H1 (cell line): ENCODE results near the gene GRAMD2A. TPM values are rescaled to one million over a fixed set of nuclear protein-coding genes. Genes with fewer than 3 reads are reported as not detected.

Experiments used
- CTCF ChIA-PET: fragments of 300-600 bp; sonication (Branson Sonifier 250); formaldehyde crosslinking; loops from one replicate; lab custom pipeline; 2021; ENCODE audit not compliant: partially characterized antibody; lab: Charles Lee
- POLR2A ChIA-PET: fragments of 300-600 bp; sonication (Branson Sonifier 250); formaldehyde crosslinking; loops from one replicate; lab custom pipeline; 2021; ENCODE audit warnings: inconsistent platforms; ENCODE audit not compliant: partially characterized antibody; lab: Charles Lee
- DNase-seq, 2 experiments: peaks; one replicate each; pipeline versions ENCODE4 v3.0.0 to v3.0.0-alpha.2; 2010 to 2022; ENCODE audit warnings: low spot score in 2 of 2, low read depth in 1 of 2, mixed read lengths in 1 of 2
- FAIRE-seq: peaks from 2 replicates; lab custom pipeline; 2011; peaks lifted over from hg19 to GRCh38; lab: Jason Lieb, UNC
- H2AFZ ChIP-seq: 2 replicates; pipeline ENCODE4 v1.8.1; 2012; ENCODE audit warnings: low read length, inconsistent platforms
- H2AK5ac ChIP-seq: 2 replicates; pipeline ENCODE4 v1.6.1; 2013; ENCODE audit warnings: low read depth, low read length
- H2BK120ac ChIP-seq: replicated peaks from 2 replicates; pipeline ENCODE3; 2013; ENCODE audit warnings: low read depth, low read length, inconsistent platforms
- H2BK12ac ChIP-seq: 2 replicates; pipeline ENCODE4 v1.6.1; 2013; ENCODE audit warnings: low read depth, low read length
- H2BK15ac ChIP-seq: 2 replicates; pipeline ENCODE4 v1.6.1; 2013; ENCODE audit warnings: low read length
- H2BK20ac ChIP-seq: 2 replicates; pipeline ENCODE4 v1.6.1; 2013; ENCODE audit warnings: low read length
- H2BK5ac ChIP-seq: 2 replicates; pipeline ENCODE4 v1.6.1; 2013; ENCODE audit warnings: low read depth, low read length
- H3K14ac ChIP-seq: 2 replicates; pipeline ENCODE4 v1.6.1; 2013; ENCODE audit warnings: inconsistent platforms; ENCODE audit not compliant: insufficient read length
- H3K18ac ChIP-seq: 2 replicates; pipeline ENCODE4 v1.6.1; 2013; ENCODE audit warnings: low read length; ENCODE audit errors: extremely low read depth
- H3K23ac ChIP-seq: 2 replicates; pipeline ENCODE4 v1.6.1; 2013; ENCODE audit warnings: inconsistent platforms; ENCODE audit not compliant: insufficient read length
- H3K23me2 ChIP-seq: 2 replicates; pipeline ENCODE4 v1.6.1; 2013; ENCODE audit warnings: low read depth, low read length
- H3K27ac ChIP-seq: 2 replicates; pipeline ENCODE4 v1.6.1; 2011; ENCODE audit warnings: low read depth, low read length, inconsistent platforms
- H3K27me3 ChIP-seq, 4 experiments: replicated peaks in 1 of 4; 1 replicate in 1 of 4; 2 replicates in 3 of 4; pipeline versions ENCODE4 v1.6.1 to v1.8.1; 2011 to 2013; ENCODE audit warnings: low read length in 3 of 4, mild to moderate bottlenecking in 3 of 4, inconsistent platforms in 2 of 4, mixed read lengths in 2 of 4, moderate library complexity in 1 of 4; ENCODE audit not compliant: control insufficient read depth in 3 of 4, insufficient read depth in 3 of 4; ENCODE audit errors: extremely low read depth in 1 of 4
- H3K36me3 ChIP-seq, 4 experiments: 2 replicates each; pipeline versions ENCODE4 v1.6.1 to v1.8.1; 2011 to 2013; ENCODE audit warnings: mild to moderate bottlenecking in 4 of 4, low read length in 3 of 4, moderate library complexity in 2 of 4, control low read depth in 1 of 4, inconsistent platforms in 1 of 4; ENCODE audit not compliant: insufficient read depth in 4 of 4, control insufficient read depth in 2 of 4
- H3K4ac ChIP-seq: replicated peaks from 2 replicates; pipeline ENCODE3; 2013; ENCODE audit warnings: low read length, low read depth, mixed read lengths, inconsistent platforms; ENCODE audit not compliant: insufficient read length
- H3K4me1 ChIP-seq, 4 experiments: replicated peaks in 1 of 4; 1 replicate in 1 of 4; 2 replicates in 3 of 4; pipeline versions ENCODE4 v1.6.1 to v1.8.1; 2011 to 2013; ENCODE audit warnings: low read length in 3 of 4, inconsistent platforms in 2 of 4, mixed read lengths in 1 of 4; ENCODE audit not compliant: insufficient read depth in 4 of 4, control insufficient read depth in 3 of 4
- H3K4me2 ChIP-seq, 2 experiments: 2 replicates each; pipeline versions ENCODE4 v1.6.1 to v1.8.1; 2011 to 2013; ENCODE audit warnings: low read depth in 2 of 2, low read length in 2 of 2, control low read depth in 1 of 2, inconsistent platforms in 1 of 2, mild to moderate bottlenecking in 1 of 2; ENCODE audit not compliant: insufficient read depth in 1 of 2
- H3K4me3 ChIP-seq, 4 experiments: fragments of 200-600, 300-600 bp in 1 of 4; sonication (generic), shearing (Covaris generic), sonication (Bioruptor Twin) in 1 of 4; 2 replicates each; pipeline versions ENCODE4 v1.5.1 to v1.8.1; 2011 to 2016; ENCODE audit warnings: low read length in 4 of 4, low read depth in 3 of 4, control low read depth in 2 of 4, inconsistent platforms in 2 of 4, mild to moderate bottlenecking in 2 of 4, mixed read lengths in 1 of 4, moderate library complexity in 1 of 4; ENCODE audit not compliant: insufficient read depth in 2 of 4; ENCODE audit errors: extremely low read depth in 1 of 4
- H3K56ac ChIP-seq: replicated peaks from 2 replicates; pipeline ENCODE3; 2013; ENCODE audit warnings: low read depth, mild to moderate bottlenecking, mixed read lengths, low read length, inconsistent platforms; ENCODE audit not compliant: insufficient read length
- H3K79me1 ChIP-seq: 2 replicates; pipeline ENCODE4 v1.6.1; 2013; ENCODE audit warnings: low read depth, low read length, control low read depth
- H3K79me2 ChIP-seq, 2 experiments: 2 replicates each; pipeline versions ENCODE4 v1.6.1 to v1.8.1; 2012 to 2013; ENCODE audit warnings: low read length in 2 of 2, mild to moderate bottlenecking in 2 of 2, inconsistent platforms in 1 of 2; ENCODE audit not compliant: insufficient read depth in 2 of 2, control insufficient read depth in 1 of 2
- H3K9ac ChIP-seq, 4 experiments: replicated peaks in 1 of 4; 1 replicate in 1 of 4; 2 replicates in 3 of 4; pipeline versions ENCODE4 v1.6.1 to v1.8.1; 2011 to 2013; ENCODE audit warnings: low read depth in 3 of 4, low read length in 3 of 4, control low read depth in 2 of 4, mild to moderate bottlenecking in 2 of 4, moderate library complexity in 2 of 4, inconsistent platforms in 1 of 4; ENCODE audit errors: extremely low read depth in 1 of 4
- H3K9me3 ChIP-seq, 2 experiments: 2 replicates each; pipeline versions ENCODE4 v1.6.1 to v1.8.1; 2012 to 2013; ENCODE audit warnings: mild to moderate bottlenecking in 2 of 2, moderate library complexity in 2 of 2, control low read depth in 1 of 2, inconsistent platforms in 1 of 2, low read depth in 1 of 2, low read length in 1 of 2, mixed read lengths in 1 of 2; ENCODE audit not compliant: insufficient read depth in 2 of 2
- H4K20me1 ChIP-seq, 2 experiments: replicated peaks in 1 of 2; 2 replicates each; pipeline versions ENCODE3 to v1.8.1; 2011 to 2013; ENCODE audit warnings: inconsistent platforms in 2 of 2, low read length in 2 of 2, mild to moderate bottlenecking in 1 of 2; ENCODE audit not compliant: insufficient read depth in 2 of 2, control insufficient read depth in 1 of 2
- H4K5ac ChIP-seq: 2 replicates; pipeline ENCODE4 v1.6.1; 2013; ENCODE audit warnings: low read length, low read depth, mixed read lengths, inconsistent platforms; ENCODE audit not compliant: insufficient read length
- H4K8ac ChIP-seq: 2 replicates; pipeline ENCODE4 v1.8.0; 2013; ENCODE audit warnings: mild to moderate bottlenecking, moderate library complexity, low read length, inconsistent platforms; ENCODE audit not compliant: insufficient read depth; ENCODE audit errors: extremely low read depth
- H4K91ac ChIP-seq: replicated peaks from 2 replicates; pipeline ENCODE3; 2013; ENCODE audit warnings: low read length, mixed read lengths, inconsistent platforms; ENCODE audit not compliant: insufficient read length
- SRF ChIP-seq: IDR thresholded peaks from 2 replicates; pipeline ENCODE4 v1.6.1; 2011; ENCODE audit warnings: mild to moderate bottlenecking, low read depth, low read length, moderate library complexity
- WGBS, 2 experiments: shearing (Covaris generic) in 1 of 2; methylation state at CpG; one replicate each; pipeline versions ENCODE4 v1.1.6 to v1.1.7; 2013 to 2015; ENCODE audit warnings: low lambda C conversion rate in 2 of 2, mixed read lengths in 2 of 2, inconsistent platforms in 1 of 2, low coverage in 1 of 2, missing lambda C conversion rate in 1 of 2; ENCODE audit not compliant: insufficient replicate concordance in 2 of 2, insufficient coverage in 1 of 2, insufficient read length in 1 of 2; ENCODE audit errors: extremely low coverage in 1 of 2, missing lambda C conversion rate in 1 of 2; 5-methylcytosine and 5-hydroxymethylcytosine counted together
- polyA plus RNA-seq, 7 experiments: library from polyadenylated mRNA; depleted of rRNA in 3 of 7; stranded (reverse) in 5 of 7; unstranded in 2 of 7; fragments of >200 nt in 5 of 7; fragments of 200-250 nt in 2 of 7; gene quantifications; 1 replicate in 5 of 7; 2 replicates in 1 of 7; 4 replicates in 1 of 7; pipeline versions ENCODE4 v1.2.1 to v1.2.3, GENCODE V29; 2011 to 2013; ENCODE audit warnings: missing spikeins in 2 of 7, mixed read lengths in 2 of 7
- total RNA-seq: library from RNA; stranded (reverse); fragmentation: NEBNext Ultra II Directional; extraction: Animal tissue kit (Norgen Biotek cat#: 25700); gene quantifications from 2 replicates; pipeline ENCODE4 v1.2.1, GENCODE V29; 2021

GRAMD2A gene
- total and polyA plus RNA-seq, 2 of the 8 experiments (the other 6 are each of a cell fraction or from before 2014, with no cell fraction given): 0.57 to 1.5 TPM

GRCh38 chr15:72127724-72128322 is 69.8 kb downstream of the GRAMD2A start:
- Histone ChIP-seq H2BK5ac (no peak overlapping the region), H2BK20ac (no peak overlapping the region), H2BK15ac (no peak overlapping the region), H3K27me3 (no peaks in the 10 kb centered on the region), H3K79me1 (no peaks in the 10 kb centered on the region), H3K27ac (no peak overlapping the region), H3K79me2 (no peaks in the 10 kb centered on the region), H3K23ac (no peak overlapping the region), H3K9me3 (no peaks in the 10 kb centered on the region), H3K4me1 (no peaks in the 10 kb centered on the region), H4K8ac (no peak overlapping the region), H3K14ac (no peak overlapping the region), H4K5ac (no peak overlapping the region), H4K20me1 (no peaks in the 10 kb centered on the region), H4K91ac (no peak overlapping the region), H3K9ac (no peak overlapping the region), H2BK12ac (no peak overlapping the region), H2AFZ (no peak overlapping the region), H2AK5ac (no peak overlapping the region), H3K18ac (no peak overlapping the region), H3K4ac (no peak overlapping the region), H3K23me2 (no peaks in the 10 kb centered on the region), H2BK120ac (no peak overlapping the region), H3K4me2 (no peak overlapping the region), H3K36me3 (no peaks in the 10 kb centered on the region), H3K4me3 (no peak overlapping the region), H3K56ac (no peak overlapping the region)
- DNase-seq (no peak), FAIRE-seq (no peak)
- ChIA-PET CTCF (interaction anchor here (0.6 to 1.8 kb wide), 3 partner anchors 25 to 193 kb away, joined by 3 to 5 read pairs (median 4); no protein-coding TSS in a partner anchor), POLR2A (no interaction called here)
- 62% methylated on average over 2 of the region's 2 CpGs; no CpG with 5 or more reads in 1 of the 2 experiments for WGBS, 2 experiments
- TF ChIP-seq SRF: no peak
